K562 (cell line): ENCODE data around the gene AKAP10. TPM values are rescaled to one million over a fixed set of nuclear protein-coding genes. Genes with fewer than 3 reads are reported as not detected.

Experiments used
- ATAC-seq: fragments of 200-7000 bp; cut with Tn5 transposase; 3 replicates; pipeline ENCODE4 v1.9.1; 2020; ENCODE audit warnings: moderate library complexity
- BruUV-seq: library from RNA; stranded (reverse); fragments of 400-500 nt; replicated peaks from 2 replicates; lab custom pipeline; 2021; lab: Mats Ljungman, UMichigan
- CTCF ChIA-PET: fragments of 300-600 bp; formaldehyde crosslinking; extraction: SDS; loops from one replicate; lab custom pipeline; 2021; ENCODE audit warnings: low intra/inter-chr PET ratio; lab: Yijun Ruan, JAX
- POLR2A ChIA-PET: fragments of 300-600, 350-650 bp; sonication (Branson Sonifier 250); formaldehyde crosslinking; extraction: SDS; loops from one replicate; lab custom pipeline; 2021; ENCODE audit warnings: antibody characterized with exemption, inconsistent platforms; lab: Yijun Ruan, JAX
- DNase-seq, 4 experiments: peaks; one replicate each; pipeline versions ENCODE4 v3.0.0 to v3.0.0-alpha.2; 2011 to 2018; ENCODE audit warnings: low spot score in 3 of 4, mixed read lengths in 3 of 4; ENCODE audit errors: extremely low read depth in 1 of 4
- FAIRE-seq: peaks from 2 replicates; lab custom pipeline; 2011; peaks lifted over from hg19 to GRCh38; lab: Jason Lieb, UNC
- H2AFZ ChIP-seq: 2 replicates; pipeline ENCODE4 v1.6.0; 2011; ENCODE audit warnings: low read depth, low read length, control low read depth, inconsistent platforms
- H3K27ac ChIP-seq: fragments of 200-600 bp; 3 replicates; pipeline ENCODE4 v1.8.0; 2011; ENCODE audit warnings: low read depth, mild to moderate bottlenecking, control low read depth, inconsistent platforms, low read length, moderate library complexity, mixed read lengths; ENCODE audit errors: extremely low read depth
- H3K27me3 ChIP-seq, 2 experiments: fragments of 300-600 bp in 1 of 2; 2 replicates in 1 of 2; 3 replicates in 1 of 2; pipeline versions ENCODE4 v1.6.0 to v1.8.0; 2011; ENCODE audit warnings: inconsistent platforms in 2 of 2, low read length in 2 of 2, mild to moderate bottlenecking in 1 of 2, mixed read lengths in 1 of 2, moderate library complexity in 1 of 2; ENCODE audit not compliant: control insufficient read depth in 2 of 2, insufficient read depth in 2 of 2
- H3K36me3 ChIP-seq: fragments of 300-600 bp; 3 replicates; pipeline ENCODE4 v1.8.0; 2011; ENCODE audit warnings: mild to moderate bottlenecking, low read length, inconsistent platforms; ENCODE audit not compliant: control insufficient read depth, insufficient read depth
- H3K4me1 ChIP-seq, 2 experiments: fragments of 200-600 bp in 1 of 2; replicated peaks in 1 of 2; 2 replicates in 1 of 2; 3 replicates in 1 of 2; pipeline versions ENCODE4 v1.5.1 to v1.8.0; 2011; ENCODE audit warnings: inconsistent platforms in 2 of 2, low read length in 2 of 2, mild to moderate bottlenecking in 1 of 2, mixed read lengths in 1 of 2, moderate library complexity in 1 of 2; ENCODE audit not compliant: control insufficient read depth in 2 of 2, insufficient read depth in 2 of 2
- H3K4me2 ChIP-seq: 2 replicates; pipeline ENCODE4 v1.6.1; 2011; ENCODE audit warnings: low read length, control low read depth, inconsistent platforms, mixed read lengths; ENCODE audit not compliant: insufficient read depth
- H3K4me3 ChIP-seq: fragments of 200-600 bp; sonication (generic), shearing (Covaris generic); 2 replicates; pipeline ENCODE4 v1.5.1; 2016; ENCODE audit warnings: control low read depth, inconsistent platforms
- H3K79me2 ChIP-seq: fragments of 200-600 bp; 3 replicates; pipeline ENCODE4 v1.8.0; 2011; ENCODE audit warnings: low read length, inconsistent platforms; ENCODE audit not compliant: control insufficient read depth, insufficient read depth
- H3K9ac ChIP-seq, 2 experiments: 2 replicates each; pipeline versions ENCODE4 v1.6.0 to v1.6.1; 2011; ENCODE audit warnings: low read depth in 2 of 2, low read length in 2 of 2, control low read depth in 1 of 2, inconsistent platforms in 1 of 2, mild to moderate bottlenecking in 1 of 2, mixed read lengths in 1 of 2; ENCODE audit not compliant: insufficient read depth in 1 of 2
- H3K9me1 ChIP-seq: one replicate; pipeline ENCODE4 v1.6.0; 2011; ENCODE audit warnings: inconsistent platforms, mild to moderate bottlenecking, low read length, moderate library complexity; ENCODE audit not compliant: control insufficient read depth, insufficient read depth
- H3K9me3 ChIP-seq: replicated peaks from 2 replicates; pipeline ENCODE4 v1.5.1; 2011; ENCODE audit warnings: low read depth, low read length, inconsistent platforms; ENCODE audit not compliant: control insufficient read depth, insufficient read depth
- H4K20me1 ChIP-seq: replicated peaks from 2 replicates; pipeline ENCODE4 v1.6.1; 2011; ENCODE audit warnings: low read length, inconsistent platforms, mixed read lengths; ENCODE audit not compliant: control insufficient read depth, insufficient read depth
- BCOR ChIP-seq: fragments of 450-650 bp; IDR thresholded peaks from 2 replicates; pipeline ENCODE4 v1.6.1; 2016
- ESRRA ChIP-seq: fragments of 450-650 bp; IDR thresholded peaks from 2 replicates; pipeline ENCODE4 v1.6.1; 2014; ENCODE audit warnings: low read depth, mild to moderate bottlenecking, moderate library complexity, borderline replicate concordance
- GATAD2A ChIP-seq: fragments of 450-650 bp; IDR thresholded peaks from 2 replicates; pipeline ENCODE4 v1.6.1; 2017
- HMGXB4 ChIP-seq: sonication (generic); formaldehyde crosslinking; IDR thresholded peaks from 2 replicates; pipeline ENCODE4 v1.8.1; 2023; ENCODE audit warnings: mild to moderate bottlenecking, missing genetic modification reagents
- KDM5B ChIP-seq: fragments of 200-600 bp; sonication (generic); IDR thresholded peaks from 2 replicates; pipeline ENCODE4 v1.6.1; 2012; ENCODE audit warnings: low read depth, mild to moderate bottlenecking, moderate library complexity, low read length, control low read depth, inconsistent platforms; ENCODE audit not compliant: insufficient replicate concordance
- MEIS2 ChIP-seq: fragments of 450-650 bp; IDR thresholded peaks from 2 replicates; pipeline ENCODE4 v1.6.1; 2014; ENCODE audit warnings: mild to moderate bottlenecking; ENCODE audit not compliant: partially characterized antibody
- NCOR1 ChIP-seq: fragments of 450-650 bp; IDR thresholded peaks from 2 replicates; pipeline ENCODE4 v1.6.1; 2016; ENCODE audit warnings: mild to moderate bottlenecking, moderate library complexity
- NONO ChIP-seq, 2 experiments: fragments of 200-400 bp in 1 of 2; fragments of 450-650 bp in 1 of 2; formaldehyde crosslinking in 1 of 2; IDR thresholded peaks; 2 replicates each; pipeline ENCODE4 v1.6.1; 2017; ENCODE audit warnings: low read depth in 2 of 2, mild to moderate bottlenecking in 2 of 2, moderate library complexity in 2 of 2, low read length in 1 of 2
- RBM22 ChIP-seq: fragments of 200-400 bp; formaldehyde crosslinking; IDR thresholded peaks from 2 replicates; pipeline ENCODE4 v1.6.1; 2018; ENCODE audit warnings: low read length, low read depth; ENCODE audit not compliant: poor library complexity, severe bottlenecking
- SMARCE1 ChIP-seq: fragments of 450-650 bp; IDR thresholded peaks from 2 replicates; pipeline ENCODE4 v1.7.1; 2016; ENCODE audit warnings: mild to moderate bottlenecking
- YY1 ChIP-seq, 3 experiments: IDR thresholded peaks; 2 replicates each; pipeline ENCODE4 v1.6.1; 2011; ENCODE audit warnings: low read length in 2 of 3, mild to moderate bottlenecking in 2 of 3, moderate library complexity in 2 of 3, borderline replicate concordance in 1 of 3, control low read depth in 1 of 3, low read depth in 1 of 3; ENCODE audit not compliant: insufficient read depth in 3 of 3, insufficient replicate concordance in 2 of 3, control insufficient read depth in 1 of 3, insufficient read length in 1 of 3; ENCODE audit errors: extremely low read depth in 1 of 3
- ZC3H8 ChIP-seq: fragments of 450-650 bp; IDR thresholded peaks from 2 replicates; pipeline ENCODE4 v1.6.1; 2017
- ZEB2 ChIP-seq: fragments of 450-650 bp; IDR thresholded peaks from 2 replicates; pipeline ENCODE4 v1.6.1; 2016
- ZNF174 ChIP-seq: fragments of 250-450 bp; sonication (Bioruptor Pico); IDR thresholded peaks from 2 replicates; pipeline ENCODE4 v1.4.0; 2020; ENCODE audit warnings: mild to moderate bottlenecking
- whole genome bisulfite sequencing: fragments of 100-300 bp; shearing (Covaris generic); methylation state at CpG from one replicate; pipeline ENCODE4 v1.1.6; 2016; ENCODE audit warnings: low coverage, mixed read lengths; ENCODE audit not compliant: insufficient coverage; ENCODE audit errors: missing lambda C conversion rate; 5-methylcytosine and 5-hydroxymethylcytosine counted together
- in situ Hi-C: fragments of 300-500 bp; cut with MboI; formaldehyde crosslinking; loops from 4 replicates; pipeline ENCODE4 v1.15.0; 2018; ENCODE audit warnings: inconsistent platforms, mixed read lengths
- intact Hi-C: fragments of 100-400 bp; cut with micrococcal nuclease; formaldehyde crosslinking; loops from 2 replicates; pipeline ENCODE4 v1.14.2; 2022
- polyA plus RNA-seq, 8 experiments: library from polyadenylated mRNA; depleted of rRNA in 4 of 8; stranded (reverse) in 5 of 8; unstranded in 3 of 8; fragments of >200 nt; fragmentation: Nextera tagmentation in 2 of 8; fragmentation: Illumina TruSeq in 1 of 8; extraction: Ambion mirVana in 2 of 8; extraction: Trizol in 1 of 8; gene quantifications; 2 replicates each; pipeline versions ENCODE4 v1.2.1 to v1.2.3, GENCODE V29; 2011 to 2014; ENCODE audit warnings: inconsistent platforms in 1 of 8, missing spikeins in 1 of 8
- total RNA-seq, 7 experiments: library from RNA; depleted of rRNA in 6 of 7; stranded (reverse); fragments of >200 nt in 6 of 7; fragmentation: Illumina TruSeq in 2 of 7; extraction: Trizol in 2 of 7; gene quantifications; 2 replicates each; pipeline versions ENCODE4 v1.2.1 to v1.2.3, GENCODE V29; 2011 to 2021; ENCODE audit warnings: low replicate concordance in 1 of 7
- TF ChIP-seq, protein P1 (sequence below): fragments of 250-450 bp; sonication (Bioruptor Pico); IDR thresholded peaks from 2 replicates; pipeline ENCODE4 v1.8.0; 2022; ENCODE audit warnings: inconsistent platforms

AKAP10 gene
- total and polyA plus RNA-seq, 9 of the 15 experiments (the other 6 are each of a cell fraction or from before 2014, with no cell fraction given) = 4.0 to 20.3 (median 8.2) TPM

DNA sequence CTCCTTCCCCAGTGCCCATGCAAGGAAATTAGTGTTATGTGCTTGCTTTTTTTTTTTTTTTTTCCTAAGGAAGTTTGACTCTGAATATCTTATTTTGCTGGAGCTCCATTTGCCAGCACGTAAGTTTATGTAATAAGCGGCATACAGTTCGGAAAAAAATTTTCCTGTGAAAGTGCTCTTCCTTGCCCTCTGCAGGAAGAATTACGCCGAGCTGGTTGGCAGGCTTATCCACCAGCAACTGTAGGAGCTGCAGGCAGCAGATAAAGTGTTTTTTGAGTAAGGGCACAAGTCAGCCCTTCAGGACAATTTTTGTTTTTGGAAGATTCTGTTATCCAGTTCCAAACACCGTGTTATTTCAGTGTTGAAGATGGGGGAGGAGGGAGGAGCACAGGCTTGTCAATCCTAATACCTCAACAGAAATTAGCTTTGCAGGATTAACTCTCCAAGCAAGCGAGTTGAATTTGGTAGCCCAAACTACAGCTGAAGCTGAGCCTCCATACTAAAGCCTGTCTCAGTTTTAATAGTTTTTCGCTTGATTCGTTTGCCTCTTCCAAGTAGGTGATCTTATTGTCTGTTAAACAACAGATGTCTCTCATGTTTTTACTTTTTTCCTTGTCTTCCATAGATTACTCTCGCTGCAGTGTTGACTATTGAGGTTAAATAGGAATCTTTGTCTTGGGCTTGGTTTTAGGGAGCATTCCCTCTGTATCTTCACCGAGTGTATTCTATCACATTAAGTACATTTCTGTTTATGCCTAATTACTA is 32.7 kb upstream of the AKAP10 start (continued):
- peak; percentile 11 for TF ChIP-seq MEIS2
- 0 out of 2 replicates have a peak, but pooled peaks have one; percentile 49 for TF ChIP-seq SMARCE1
- peak; percentile 96 for TF ChIP-seq NCOR1
- peak; percentile 67; the same call in 1 of the 2 replicates for TF ChIP-seq BCOR
- TF ChIP-seq KDM5B = no peak

DNA sequence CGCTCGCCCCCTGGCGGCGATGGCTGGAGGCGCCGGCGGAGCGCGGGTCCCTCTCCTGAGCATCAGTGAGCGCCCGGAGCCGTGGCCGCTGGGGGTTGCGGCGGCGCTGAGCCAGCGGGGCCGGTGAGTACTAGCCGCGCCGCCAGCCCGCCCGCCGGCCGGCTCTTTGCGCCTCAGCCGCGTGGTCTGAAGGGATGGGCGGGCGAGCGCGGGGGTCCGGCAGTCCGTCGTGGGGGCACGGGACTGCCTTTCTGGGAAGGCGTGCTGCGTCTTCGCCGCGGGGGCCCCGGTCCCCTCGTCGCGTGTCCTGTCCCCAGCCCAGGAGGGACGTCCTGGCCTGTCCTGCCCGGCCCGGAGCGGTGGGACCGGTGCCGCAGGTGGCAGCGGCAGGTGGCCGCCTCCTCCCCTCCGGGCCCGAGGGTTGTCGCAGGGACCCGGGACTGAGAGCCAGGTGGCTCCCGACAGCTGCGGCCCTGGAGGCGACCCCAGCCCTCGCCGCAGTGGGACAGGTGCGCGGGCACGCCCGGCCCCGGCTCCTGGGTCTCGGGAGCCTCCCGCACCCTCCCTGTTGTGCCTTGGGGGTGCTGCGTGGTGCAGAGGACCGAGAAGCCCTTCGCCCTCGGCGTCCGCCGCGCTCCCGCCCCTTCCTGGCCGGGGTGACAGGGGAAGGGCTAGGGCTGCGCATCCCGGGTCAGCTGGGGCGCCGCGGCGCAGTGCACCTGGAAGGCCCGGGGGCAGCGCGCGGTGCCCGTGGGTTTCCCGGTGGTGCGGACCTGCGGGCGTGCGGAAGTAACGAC is 31.9 kb upstream of the AKAP10 start, which contains the start of gene SPECC1:
Gene SPECC1, plus strand, starts transcription at position 58 of the 797 bp plus-strand sequence. CDS start 87,293 bp downstream, outside the sequence.
- Histone ChIP-seq H3K79me2 (peaks cover 31% of the 10 kb centered on the region), H3K9ac (peak within 1 kb of the TSS; percentile 73 to 90), H3K27me3 (no peaks in the 10 kb centered on the region), H3K27ac (peak within 1 kb of the TSS; percentile 74), H4K20me1 (no peaks in the 10 kb centered on the region), H2AFZ (peak within 1 kb of the TSS; percentile 94), H3K9me1 (no peaks in the 10 kb centered on the region), H3K9me3 (no peaks in the 10 kb centered on the region), H3K36me3 (no peaks in the 10 kb centered on the region), H3K4me1 (peaks cover 0 to 20% of the 10 kb centered on the region in 2 experiments; a peak in 4 of 5 replicates), H3K4me2 (peak within 1 kb of the TSS; percentile 97), H3K4me3 (peak within 1 kb of the TSS; percentile 63)
- in situ Hi-C loops = no loop called here
- no TSS peak for BruUV-seq
- DNase-seq = peak; percentile 28 to 87 (median 78)
- CTCF ChIA-PET = interaction anchor here (0.9 kb wide), 1 partner anchor 17 kb away, joined by 6 read pairs; no protein-coding TSS in a partner anchor
- 2% methylated on average over 7 of the region's 96 CpGs for WGBS
- no peak for FAIRE-seq
- peak; percentile 91 for ATAC-seq
- POLR2A ChIA-PET = interaction anchor here (1.0 to 1.6 kb wide), 3 partner anchors 9 to 92 kb away, joined by 3 read pairs; partner anchors contain the start of gene AKAP10
- intact Hi-C loops = loop anchor here (10.0 kb wide), 1 partner anchor 85 kb away; no protein-coding TSS in a partner anchor
- no peak for TF ChIP-seq ZC3H8
- TF ChIP-seq YY1 (IDR thresholded peaks at IDR 0.05; ENCODE audit: borderline replicate concordance in 1 of 3, control insufficient read depth in 1 of 3, extremely low read depth in 1 of 3, insufficient read depth in 3 of 3, insufficient read length in 1 of 3, insufficient replicate concordance in 2 of 3, low read depth in 1 of 3, low read length in 2 of 3) = peak in 2 of 3 experiments; percentile 62 to 77
- no peak for TF ChIP-seq ESRRA
- 0 out of 2 replicates have a peak, but pooled peaks have one; percentile 75 for TF ChIP-seq HMGXB4 (CRISPR knock-in tag)
- TF ChIP-seq NONO (IDR thresholded peaks at IDR 0.05; ENCODE audit: low read depth in 2 of 2, low read length in 1 of 2) = peak; percentile 30 to 50; a peak in 2 of 4 replicates
- TF ChIP-seq ZEB2 = 0 out of 2 replicates have a peak, but pooled peaks have one; percentile 55
- TF ChIP-seq, protein P1, sequence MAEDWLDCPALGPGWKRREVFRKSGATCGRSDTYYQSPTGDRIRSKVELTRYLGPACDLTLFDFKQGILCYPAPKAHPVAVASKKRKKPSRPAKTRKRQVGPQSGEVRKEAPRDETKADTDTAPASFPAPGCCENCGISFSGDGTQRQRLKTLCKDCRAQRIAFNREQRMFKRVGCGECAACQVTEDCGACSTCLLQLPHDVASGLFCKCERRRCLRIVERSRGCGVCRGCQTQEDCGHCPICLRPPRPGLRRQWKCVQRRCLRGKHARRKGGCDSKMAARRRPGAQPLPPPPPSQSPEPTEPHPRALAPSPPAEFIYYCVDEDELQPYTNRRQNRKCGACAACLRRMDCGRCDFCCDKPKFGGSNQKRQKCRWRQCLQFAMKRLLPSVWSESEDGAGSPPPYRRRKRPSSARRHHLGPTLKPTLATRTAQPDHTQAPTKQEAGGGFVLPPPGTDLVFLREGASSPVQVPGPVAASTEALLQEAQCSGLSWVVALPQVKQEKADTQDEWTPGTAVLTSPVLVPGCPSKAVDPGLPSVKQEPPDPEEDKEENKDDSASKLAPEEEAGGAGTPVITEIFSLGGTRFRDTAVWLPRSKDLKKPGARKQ (CRISPR knock-in tag) = no peak
- TF ChIP-seq ZNF174 (CRISPR knock-in tag) = no peak
- TF ChIP-seq GATAD2A = no peak
- no peak for TF ChIP-seq RBM22
